ENCODE results near the gene SCG3. TPM values are rescaled to one million over a fixed set of nuclear protein-coding genes. Genes with fewer than 3 reads are reported as not detected.

The SCG3 gene
- total RNA-seq, 2 donors from 2014 or later, result not detected

DNA sequence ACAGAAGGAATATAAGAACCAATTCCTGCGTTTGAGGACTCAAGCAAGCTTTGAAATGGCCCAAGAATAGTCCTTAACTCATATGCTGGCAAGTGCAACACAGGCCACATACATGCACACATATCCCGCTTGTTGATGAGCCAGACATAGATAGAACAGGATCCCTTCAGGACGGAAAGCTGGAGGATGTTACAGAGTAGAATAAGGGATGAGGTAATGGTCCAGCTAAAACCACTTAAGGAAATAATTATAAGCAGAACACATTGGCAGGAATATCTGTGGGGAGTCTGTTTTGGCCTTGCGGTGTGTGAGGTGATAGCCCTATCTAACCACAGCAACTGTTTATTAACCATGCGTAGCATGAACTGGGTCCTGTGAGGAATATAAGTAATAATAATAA is 25.0 kb downstream of the SCG3 start:
- Mint-ChIP-seq H3K27me3 (no peaks in the 10 kb centered on the region), H3K4me3 (no peak overlapping the region), H3K4me1 (no peaks in the 10 kb centered on the region), H3K36me3 (ENCODE audit: low read depth) (no peaks in the 10 kb centered on the region), H3K27ac (no peak overlapping the region), H3K9me3 (no peaks in the 10 kb centered on the region)
- ATAC-seq (replicated peaks), result no peak

DNA sequence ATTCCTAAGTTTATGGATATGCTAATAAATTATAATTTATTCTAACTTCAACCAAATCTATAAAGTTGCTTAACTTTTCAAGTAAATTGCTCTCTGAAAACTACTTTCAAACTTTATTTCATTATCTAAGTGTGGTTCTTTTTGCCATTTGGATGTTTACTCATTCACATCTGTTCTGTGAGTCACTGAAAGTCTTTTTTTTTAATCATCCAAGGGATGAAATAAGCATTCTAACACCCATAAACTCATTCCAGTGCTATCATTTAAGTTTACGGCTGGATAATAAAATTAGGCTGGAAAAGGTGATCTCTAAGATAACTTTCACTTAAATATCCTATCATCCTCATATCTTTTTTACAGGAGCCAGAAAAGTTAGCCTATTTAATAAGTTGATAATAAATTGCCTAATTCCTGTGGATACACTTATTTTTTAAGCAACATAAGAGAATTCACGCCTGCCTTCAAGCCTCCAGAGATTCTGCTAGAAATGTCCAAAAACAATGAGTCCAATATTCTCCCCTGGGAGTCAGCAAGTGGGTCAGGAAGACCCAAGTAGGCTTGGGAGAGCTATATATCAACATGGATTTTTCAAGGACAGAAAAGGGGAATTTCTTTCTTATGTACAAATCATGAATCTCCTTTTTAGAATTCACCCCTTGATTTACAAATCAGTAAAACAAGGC is 25.8 kb downstream of the SCG3 start:
- no peaks in the 10 kb centered on the region for H3K4me1 Mint-ChIP-seq
- H3K4me3 Mint-ChIP-seq, result no peak overlapping the region
- no peaks in the 10 kb centered on the region for H3K9me3 Mint-ChIP-seq
- ATAC-seq (replicated peaks), result no peak
- H3K27me3 Mint-ChIP-seq, result no peaks in the 10 kb centered on the region
- no peak overlapping the region for H3K27ac Mint-ChIP-seq
- no peaks in the 10 kb centered on the region for H3K36me3 Mint-ChIP-seq (ENCODE audit: low read depth)

DNA sequence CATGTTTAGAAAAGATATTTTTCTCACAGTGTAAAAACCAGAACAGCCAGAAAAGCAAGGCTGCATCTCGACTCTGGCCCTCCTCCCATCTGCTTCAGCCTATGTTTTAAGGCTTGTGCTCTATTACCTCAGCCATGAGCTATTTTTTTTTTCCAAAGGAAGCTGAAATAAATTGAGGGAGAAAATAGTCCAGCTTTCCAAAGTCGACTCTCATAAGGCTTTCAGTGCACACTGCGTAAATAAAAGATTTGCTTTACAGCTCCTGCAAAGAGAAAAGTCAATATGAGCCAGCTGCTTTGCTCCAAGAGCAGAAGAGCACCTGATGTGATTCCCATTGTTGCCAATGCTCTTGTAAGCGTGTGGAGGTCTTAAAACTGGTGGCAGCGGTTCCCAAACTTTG is 26.7 kb downstream of the SCG3 start:
- Mint-ChIP-seq H3K9me3 (no peaks in the 10 kb centered on the region), H3K27ac (no peak overlapping the region)

DNA sequence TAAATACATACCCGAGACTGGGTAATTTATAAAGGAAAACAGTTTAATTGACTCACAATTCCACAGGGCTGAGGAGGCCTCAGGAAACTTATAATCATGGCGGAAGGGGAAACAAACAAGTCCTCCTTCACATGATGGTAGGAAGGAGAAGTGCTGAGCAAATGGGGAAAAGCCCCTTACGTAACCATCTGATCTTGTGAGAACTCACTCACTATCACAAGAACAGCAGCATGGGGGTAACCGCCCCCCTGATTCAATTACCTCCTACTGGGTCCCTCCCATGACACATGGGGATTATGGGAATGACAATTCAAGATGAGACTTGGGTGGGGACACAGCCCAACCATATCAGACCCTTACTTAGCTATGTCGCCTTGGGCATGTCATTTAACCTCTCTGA is 27.7 kb downstream of the SCG3 start:
- no peak overlapping the region for H3K4me3 Mint-ChIP-seq
- no peaks in the 10 kb centered on the region for H3K27me3 Mint-ChIP-seq
- no peaks in the 10 kb centered on the region for H3K9me3 Mint-ChIP-seq
- no peak overlapping the region for H3K27ac Mint-ChIP-seq
- no peaks in the 10 kb centered on the region for H3K36me3 Mint-ChIP-seq (ENCODE audit: low read depth)
- H3K4me1 Mint-ChIP-seq, result no peaks in the 10 kb centered on the region
- no peak for ATAC-seq (replicated peaks)

More for the DNA sequence above, 26.7 kb downstream of the SCG3 start:
- Mint-ChIP-seq H3K4me1 (no peaks in the 10 kb centered on the region), H3K36me3 (ENCODE audit: low read depth) (no peaks in the 10 kb centered on the region), H3K4me3 (no peak overlapping the region), H3K27me3 (no peaks in the 10 kb centered on the region)
- ATAC-seq (replicated peaks), result no peak

DNA sequence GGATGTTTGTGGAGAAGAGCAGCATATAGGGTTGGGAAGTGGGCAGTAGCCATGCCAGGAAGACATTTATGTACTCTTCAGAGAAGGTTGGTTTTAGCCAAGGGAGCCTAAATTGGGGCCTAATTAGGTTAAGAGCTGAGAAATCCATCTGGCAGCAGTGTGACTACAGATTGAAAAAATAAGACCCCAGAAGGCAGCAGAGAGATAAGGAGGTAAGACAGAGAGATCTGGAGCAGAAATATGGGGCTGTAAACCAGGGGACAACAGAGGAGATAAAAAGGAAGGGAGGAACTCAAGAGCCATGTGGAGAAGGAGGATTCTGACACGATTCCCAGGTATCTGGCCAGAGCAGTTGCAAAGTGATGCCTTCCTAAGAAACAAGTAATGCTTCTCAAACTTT is 32.9 kb downstream of the SCG3 start:
- Mint-ChIP-seq H3K27me3 (no peaks in the 10 kb centered on the region), H3K4me1 (no peaks in the 10 kb centered on the region), H3K36me3 (ENCODE audit: low read depth) (no peaks in the 10 kb centered on the region), H3K27ac (peak overlapping the region; percentile 26), H3K9me3 (no peaks in the 10 kb centered on the region), H3K4me3 (no peak overlapping the region)
- ATAC-seq (replicated peaks), result no peak

DNA sequence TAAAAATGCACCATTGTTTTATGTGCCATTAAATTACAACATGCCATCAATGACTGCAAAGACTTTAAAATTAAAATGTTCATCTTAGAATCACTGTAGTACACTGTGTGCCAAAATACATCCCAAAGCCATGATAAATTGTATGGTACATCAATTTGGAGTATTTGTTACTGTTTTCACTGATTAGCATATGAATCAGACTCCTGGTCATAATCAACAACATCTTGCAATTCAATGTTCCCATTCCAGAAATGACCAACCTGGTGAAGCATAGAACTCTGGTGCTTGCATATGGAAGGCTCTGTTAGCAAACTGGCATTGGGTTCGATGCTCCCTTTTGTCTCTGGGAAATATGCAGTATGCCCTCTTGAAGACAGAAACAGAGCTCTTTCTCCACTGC is 33.6 kb downstream of the SCG3 start:
- no peaks in the 10 kb centered on the region for H3K9me3 Mint-ChIP-seq
- H3K27me3 Mint-ChIP-seq, result no peaks in the 10 kb centered on the region
- no peak overlapping the region for H3K4me3 Mint-ChIP-seq
- H3K27ac Mint-ChIP-seq, result no peak overlapping the region
- no peaks in the 10 kb centered on the region for H3K4me1 Mint-ChIP-seq
- no peak for ATAC-seq (replicated peaks)
- no peaks in the 10 kb centered on the region for H3K36me3 Mint-ChIP-seq (ENCODE audit: low read depth)

DNA sequence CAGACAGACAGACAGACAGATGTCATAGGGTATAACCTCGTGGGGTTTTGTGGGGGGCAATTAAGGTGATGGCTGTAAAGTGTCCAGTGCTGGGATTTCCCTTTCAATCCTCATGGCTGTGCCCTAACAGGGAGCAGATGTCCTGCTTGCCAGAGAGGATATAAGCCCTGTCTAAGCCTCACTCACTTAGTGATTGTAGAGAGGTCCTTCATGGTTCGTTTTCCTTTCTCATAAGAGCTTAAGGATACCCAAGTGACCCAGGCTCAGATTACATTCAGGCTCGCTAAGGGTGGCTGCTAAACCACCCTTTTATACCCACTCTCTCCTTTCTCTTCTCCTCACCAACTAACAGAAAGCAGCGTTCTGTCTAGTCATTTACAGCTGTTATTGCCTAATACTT is 36.9 kb downstream of the SCG3 start:
- no peak for ATAC-seq (replicated peaks)
- H3K27me3 Mint-ChIP-seq, result no peaks in the 10 kb centered on the region
- peaks cover 21% of the 10 kb centered on the region for H3K36me3 Mint-ChIP-seq (ENCODE audit: low read depth)
- peak overlapping the region; percentile 28 for H3K27ac Mint-ChIP-seq
- no peaks in the 10 kb centered on the region for H3K9me3 Mint-ChIP-seq
- H3K4me3 Mint-ChIP-seq, result no peak overlapping the region
- peaks cover 7% of the 10 kb centered on the region for H3K4me1 Mint-ChIP-seq

DNA sequence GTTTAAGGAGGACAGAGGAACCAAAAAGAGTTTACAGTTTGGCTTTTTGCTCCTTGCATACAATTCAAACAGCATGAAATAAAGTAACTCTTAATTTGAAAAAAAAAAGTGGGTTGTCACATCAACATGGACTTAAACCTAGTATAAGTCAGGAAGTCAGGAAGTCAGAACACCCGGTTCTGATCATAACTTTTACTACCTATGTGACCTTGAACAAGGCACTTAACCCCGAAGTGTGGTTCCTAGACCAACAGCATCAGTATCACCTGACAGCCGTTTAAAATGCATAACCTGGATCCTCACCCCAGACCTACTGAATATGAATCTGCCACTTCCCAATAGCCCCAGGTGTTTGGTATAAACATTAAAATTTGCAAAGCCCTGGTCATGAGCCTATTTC is 37.4 kb downstream of the SCG3 start:
- H3K9me3 Mint-ChIP-seq, result no peaks in the 10 kb centered on the region
- H3K27ac Mint-ChIP-seq, result no peak overlapping the region
- ATAC-seq (replicated peaks), result no peak
- peaks cover 7% of the 10 kb centered on the region for H3K4me1 Mint-ChIP-seq
- peaks cover 22% of the 10 kb centered on the region for H3K36me3 Mint-ChIP-seq (ENCODE audit: low read depth)
- H3K4me3 Mint-ChIP-seq, result no peak overlapping the region
- no peaks in the 10 kb centered on the region for H3K27me3 Mint-ChIP-seq

DNA sequence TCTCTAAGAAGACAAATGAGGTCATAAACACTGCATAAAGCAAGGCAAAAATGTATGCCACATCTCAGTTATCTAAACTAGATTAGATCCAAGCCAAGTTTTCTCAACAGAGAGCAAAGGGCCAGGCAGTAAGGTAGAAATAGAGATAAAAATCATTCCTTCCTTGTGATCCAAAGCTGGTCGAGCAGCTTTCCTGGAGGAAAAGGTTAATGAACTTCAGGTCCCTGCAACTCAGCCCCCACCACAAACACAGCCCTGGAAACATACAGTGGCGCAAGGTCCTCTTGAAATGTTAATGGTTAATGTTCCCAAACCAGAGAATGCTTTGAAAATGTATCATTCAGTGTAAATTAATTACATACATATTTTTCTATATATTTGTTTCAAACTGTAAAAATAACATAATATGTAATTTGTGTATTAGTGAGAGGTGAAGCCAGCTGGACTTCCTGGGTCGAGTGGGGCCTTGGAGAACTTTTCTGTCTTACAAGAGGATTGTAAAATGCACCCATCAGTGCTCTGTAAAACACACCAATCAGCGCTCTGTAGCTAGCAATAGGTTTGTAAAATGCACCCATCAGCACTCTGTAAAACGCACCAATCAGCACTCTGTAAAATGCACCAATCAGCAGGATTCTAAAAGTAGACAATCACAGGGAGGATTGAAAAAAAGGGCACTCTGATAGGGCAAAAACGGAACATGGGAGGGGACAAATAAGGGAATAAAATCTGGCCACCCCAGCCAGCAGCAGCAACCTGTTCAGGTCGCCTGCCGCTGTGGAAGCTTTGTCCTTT is 39.1 kb downstream of the SCG3 start:
- Mint-ChIP-seq H3K27ac (no peak overlapping the region), H3K4me3 (no peak overlapping the region), H3K4me1 (peaks cover 15% of the 10 kb centered on the region), H3K27me3 (no peaks in the 10 kb centered on the region), H3K9me3 (no peaks in the 10 kb centered on the region), H3K36me3 (ENCODE audit: low read depth) (peaks cover 36% of the 10 kb centered on the region)
- ATAC-seq (replicated peaks), result no peak

DNA sequence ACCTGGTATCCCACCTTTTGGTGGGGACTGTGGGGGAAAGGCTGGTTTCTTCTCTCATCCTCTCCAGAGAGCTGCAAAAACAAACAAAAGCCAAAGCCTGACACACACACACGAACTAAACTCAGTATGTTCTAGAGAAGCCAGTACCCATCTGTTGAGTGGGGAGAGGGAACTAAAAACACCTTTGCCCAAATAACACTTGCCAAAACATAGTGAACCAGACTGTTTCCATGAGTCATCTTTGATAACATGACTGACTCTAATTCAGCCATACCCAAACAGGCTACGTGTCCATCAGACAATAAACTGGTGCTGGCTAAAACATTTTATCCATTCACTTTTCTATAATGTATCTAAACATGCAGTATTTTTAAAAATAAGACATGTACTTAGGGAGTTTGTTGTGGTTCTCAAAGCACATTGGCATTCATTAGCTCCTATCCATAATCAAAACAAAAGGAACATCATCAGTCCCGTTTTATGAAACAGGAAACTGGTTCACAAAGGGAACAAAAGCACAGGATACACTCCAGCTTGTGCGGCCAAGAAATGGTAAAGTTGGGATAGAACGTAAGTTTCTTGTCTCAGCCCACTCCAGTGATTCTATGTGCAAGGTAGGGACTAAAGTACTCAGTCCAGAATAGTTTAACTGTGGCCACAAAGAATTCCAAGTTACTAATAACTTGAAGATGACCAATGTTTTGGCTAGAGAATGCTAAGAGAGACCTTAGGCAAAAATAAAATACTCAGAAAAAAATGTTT is 40.1 kb downstream of the SCG3 start:
- H3K4me3 Mint-ChIP-seq, result peak overlapping the region; percentile 55
- H3K36me3 Mint-ChIP-seq (ENCODE audit: low read depth), result peaks cover 36% of the 10 kb centered on the region
- no peaks in the 10 kb centered on the region for H3K9me3 Mint-ChIP-seq
- peak overlapping the region; percentile 17 for H3K27ac Mint-ChIP-seq
- peaks cover 19% of the 10 kb centered on the region for H3K4me1 Mint-ChIP-seq
- H3K27me3 Mint-ChIP-seq, result no peaks in the 10 kb centered on the region
- peak; percentile 85 for ATAC-seq (replicated peaks)

DNA sequence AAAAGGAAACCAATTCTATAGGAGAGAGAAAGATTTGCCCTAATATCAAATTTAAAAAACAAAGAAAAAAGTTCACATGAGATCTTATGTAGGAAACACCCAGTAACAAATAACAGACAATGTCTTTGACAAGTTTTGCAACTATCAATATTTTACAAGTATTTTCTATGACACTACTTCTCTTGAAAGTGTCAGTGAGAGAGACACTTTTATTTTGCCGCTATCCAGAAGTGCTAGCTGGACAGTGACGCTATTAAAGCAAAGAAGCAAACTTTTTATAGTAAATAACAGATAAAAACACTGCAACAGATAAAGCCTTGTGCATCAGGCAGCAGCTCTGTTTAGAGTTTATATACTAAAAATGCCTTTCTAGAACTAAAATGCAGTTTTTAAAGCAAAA is 42.9 kb downstream of the SCG3 start:
- no peak for ATAC-seq (replicated peaks)
- peaks cover 36% of the 10 kb centered on the region for H3K36me3 Mint-ChIP-seq (ENCODE audit: low read depth)
- peak overlapping the region; percentile 74 for H3K27ac Mint-ChIP-seq
- H3K4me3 Mint-ChIP-seq, result peak overlapping the region; percentile 49
- H3K27me3 Mint-ChIP-seq, result no peaks in the 10 kb centered on the region
- H3K9me3 Mint-ChIP-seq, result no peaks in the 10 kb centered on the region
- peaks cover 32% of the 10 kb centered on the region for H3K4me1 Mint-ChIP-seq

DNA sequence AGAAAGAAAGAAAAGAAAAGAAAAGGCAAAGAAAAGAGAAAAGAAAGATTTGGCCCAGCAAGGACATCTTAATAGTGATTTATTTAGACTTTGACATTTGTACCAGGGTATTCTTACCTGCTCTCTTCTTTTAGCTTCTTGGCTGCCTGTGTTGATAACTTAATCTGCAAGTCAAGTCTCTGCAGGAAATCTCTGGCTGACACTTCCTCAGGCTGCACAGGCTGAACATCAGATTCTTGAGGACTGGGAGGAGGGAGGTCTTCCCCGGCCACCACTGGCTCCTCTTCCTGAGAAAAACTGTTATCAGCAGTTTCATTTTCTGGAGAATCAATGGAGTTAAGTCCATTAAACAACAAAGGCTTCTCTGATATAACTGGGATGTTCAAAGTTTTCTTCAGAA is 43.4 kb downstream of the SCG3 start:
- Mint-ChIP-seq H3K4me3 (peak overlapping the region; percentile 49), H3K27ac (peak overlapping the region; percentile 74), H3K9me3 (no peaks in the 10 kb centered on the region), H3K27me3 (no peaks in the 10 kb centered on the region), H3K4me1 (peaks cover 32% of the 10 kb centered on the region), H3K36me3 (ENCODE audit: low read depth) (peaks cover 36% of the 10 kb centered on the region)
- ATAC-seq (replicated peaks), result no peak

DNA sequence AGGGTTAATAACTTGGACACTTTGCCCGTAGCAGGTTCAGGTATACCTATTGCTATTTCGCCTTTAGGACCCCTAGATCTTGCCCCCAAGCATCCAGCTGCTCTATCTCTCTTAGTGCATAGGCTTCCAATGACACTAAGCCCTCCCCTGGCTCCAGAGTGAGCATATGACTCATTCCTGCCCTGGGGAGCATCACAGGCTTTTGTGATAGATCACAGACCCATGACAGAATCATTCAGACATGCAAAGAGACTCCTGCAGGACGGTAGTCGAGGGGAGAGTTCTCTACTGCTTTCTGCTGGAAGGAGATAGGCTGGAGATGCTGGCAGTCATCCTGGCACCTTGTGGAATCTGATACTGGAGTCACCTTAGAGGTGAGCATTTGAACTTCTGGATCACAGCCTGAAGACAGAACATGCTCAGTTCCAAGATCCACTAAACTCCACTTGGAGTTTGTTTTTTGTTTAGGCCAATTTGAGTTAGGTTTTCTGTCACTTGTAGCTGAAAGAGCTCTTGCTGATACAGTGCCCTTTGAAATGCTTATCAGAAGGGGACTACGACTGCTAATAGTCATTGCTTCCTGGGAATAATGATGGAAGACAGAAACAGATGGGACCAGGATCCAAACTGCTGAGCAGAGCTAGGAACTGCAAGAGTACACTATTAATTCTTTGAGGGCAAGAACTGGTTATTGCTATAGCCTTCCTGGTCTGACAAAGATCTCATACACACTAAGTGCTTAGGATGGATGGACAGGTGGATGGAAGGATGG is 45.2 kb downstream of the SCG3 start:
- Mint-ChIP-seq H3K4me3 (peak overlapping the region; percentile 20), H3K4me1 (peaks cover 44% of the 10 kb centered on the region), H3K27me3 (no peaks in the 10 kb centered on the region), H3K27ac (peak overlapping the region; percentile 26), H3K9me3 (no peaks in the 10 kb centered on the region), H3K36me3 (ENCODE audit: low read depth) (peaks cover 33% of the 10 kb centered on the region)
- peak; percentile 97 for ATAC-seq (replicated peaks)
